Neural cell (in vitro differentiated cells): Measurements from ENCODE around the gene MBD6. TPM values are rescaled to one million over a fixed set of nuclear protein-coding genes. Genes with fewer than 3 reads are reported as not detected.
"Not testable (repeated sequence)": the region's sequence is repeated elsewhere in the genome, so short reads cannot be mapped to it uniquely, and the experiment has no call there.

ENCODE experiments used
- H2AFZ ChIP-seq: fragments of 200-600, 300-800 bp; sonication (generic), shearing (Covaris generic); 2 replicates; pipeline ENCODE4 v1.6.0; 2014; ENCODE audit warnings: low read depth, mild to moderate bottlenecking, antibody characterized with exemption, low read length, moderate library complexity
- H3F3A ChIP-seq: fragments of 200-600 bp; shearing (Covaris generic); 2 replicates; pipeline ENCODE4 v1.6.1; 2016; ENCODE audit warnings: mild to moderate bottlenecking, moderate library complexity, mixed read lengths, antibody characterized with exemption, low read length; ENCODE audit not compliant: insufficient read depth, poor library complexity, severe bottlenecking
- H3K27ac ChIP-seq: fragments of 200-600, 300-800 bp; sonication (generic), shearing (Covaris generic); 2 replicates; pipeline ENCODE4 v1.5.1; 2014; ENCODE audit warnings: mild to moderate bottlenecking, low read length, moderate library complexity
- H3K27me3 ChIP-seq: fragments of 300-800, 200-600 bp; sonication (generic), shearing (Covaris generic); 2 replicates; pipeline ENCODE4 v1.6.0; 2014; ENCODE audit warnings: mild to moderate bottlenecking, low read depth, low read length, moderate library complexity; ENCODE audit not compliant: insufficient read depth
- H3K36me3 ChIP-seq: fragments of 300-800, 200-600 bp; sonication (generic), shearing (Covaris generic); 2 replicates; pipeline ENCODE4 v1.5.1; 2014; ENCODE audit warnings: mild to moderate bottlenecking, antibody characterized with exemption, low read length, moderate library complexity; ENCODE audit not compliant: insufficient read depth
- H3K4me2 ChIP-seq: fragments of 300-800, 200-600 bp; sonication (generic), shearing (Covaris generic); 2 replicates; pipeline ENCODE4 v1.6.0; 2014; ENCODE audit warnings: mild to moderate bottlenecking, low read length
- H3K4me3 ChIP-seq: fragments of 300-800, 200-600 bp; sonication (generic), shearing (Covaris generic); 2 replicates; pipeline ENCODE4 v1.5.1; 2014; ENCODE audit warnings: mild to moderate bottlenecking, low read length, moderate library complexity
- H3K79me2 ChIP-seq: fragments of 200-600 bp; shearing (Covaris generic); replicated peaks from 2 replicates; pipeline ENCODE4 v1.6.0; 2014; ENCODE audit warnings: mild to moderate bottlenecking, low read length, moderate library complexity; ENCODE audit not compliant: insufficient read depth
- H3K9ac ChIP-seq: fragments of 300-800, 200-600 bp; sonication (generic), shearing (Covaris generic); 2 replicates; pipeline ENCODE4 v1.6.1; 2016; ENCODE audit warnings: mild to moderate bottlenecking, low read length, mixed read lengths
- H3K9me2 ChIP-seq: fragments of 200-600 bp; shearing (Covaris generic); 2 replicates; pipeline ENCODE4 v1.6.1; 2016; ENCODE audit warnings: mild to moderate bottlenecking, low read length, mixed read lengths; ENCODE audit not compliant: insufficient read depth
- H3K9me3 ChIP-seq: fragments of 200-600, 300-800 bp; sonication (generic), shearing (Covaris generic); 2 replicates; pipeline ENCODE4 v1.6.1; 2016; ENCODE audit warnings: mild to moderate bottlenecking, mixed run types, low read length, moderate library complexity, mixed read lengths
- H4K20me1 ChIP-seq: fragments of 200-600 bp; shearing (Covaris generic); 2 replicates; pipeline ENCODE4 v1.6.1; 2016; ENCODE audit warnings: mild to moderate bottlenecking, mixed run types; ENCODE audit not compliant: insufficient read depth
- EP300 ChIP-seq: fragments of 450-650 bp; conservative IDR thresholded peaks from 2 replicates; pipeline ENCODE4 v1.6.1; 2014; ENCODE audit warnings: antibody characterized with exemption, mild to moderate bottlenecking, moderate library complexity; ENCODE audit not compliant: poor library complexity, severe bottlenecking
- EZH2 ChIP-seq: fragments of 200-600, 300-800 bp; shearing (Covaris generic), sonication (generic); IDR thresholded peaks from 2 replicates; pipeline ENCODE4 v1.6.1; 2014; ENCODE audit warnings: antibody characterized with exemption, low read length, borderline replicate concordance, mild to moderate bottlenecking; ENCODE audit not compliant: insufficient read depth, poor library complexity, severe bottlenecking
- MXI1 ChIP-seq: fragments of 450-650 bp; conservative IDR thresholded peaks from 2 replicates; pipeline ENCODE4 v1.6.1; 2014; ENCODE audit warnings: antibody characterized with exemption, mild to moderate bottlenecking; ENCODE audit not compliant: poor library complexity, severe bottlenecking
- POLR2AphosphoS5 ChIP-seq: IDR thresholded peaks from 2 replicates; pipeline ENCODE4 v1.6.1; 2012
- RAD21 ChIP-seq: fragments of 450-650 bp; conservative IDR thresholded peaks from 2 replicates; pipeline ENCODE4 v1.6.1; 2014; ENCODE audit warnings: antibody characterized with exemption, mild to moderate bottlenecking, moderate library complexity
- SMC3 ChIP-seq: fragments of 450-650 bp; conservative IDR thresholded peaks from 2 replicates; pipeline ENCODE4 v1.6.1; 2014; ENCODE audit warnings: antibody characterized with exemption, mild to moderate bottlenecking, moderate library complexity; ENCODE audit not compliant: poor library complexity
- TAF1 ChIP-seq: IDR thresholded peaks from 2 replicates; pipeline ENCODE4 v1.6.1; 2012; ENCODE audit warnings: low read depth
- polyA plus RNA-seq: library from polyadenylated mRNA; depleted of rRNA; stranded (reverse); fragments of >200 nt; gene quantifications from 2 replicates; pipeline ENCODE4 v1.2.3, GENCODE V29; 2014
- TF ChIP-seq, protein P1 (sequence below): fragments of 450-650 bp; IDR thresholded peaks from 2 replicates; pipeline ENCODE4 v1.5.1; 2014; ENCODE audit warnings: antibody characterized with exemption, mild to moderate bottlenecking, moderate library complexity; ENCODE audit not compliant: poor library complexity, severe bottlenecking
- TF ChIP-seq, protein P2 (sequence below): IDR thresholded peaks from 2 replicates; pipeline ENCODE4 v1.6.1; 2012; ENCODE audit warnings: borderline replicate concordance

Gene MBD6
- polyA plus RNA-seq, 1 donor from 2014 or later = 2.1 TPM

GRCh38 chr12:57500213-57500612 is 22.4 kb upstream of the MBD6 start:
- Histone ChIP-seq H2AFZ (no peak overlapping the region), H3K9me2 (no peaks in the 10 kb centered on the region), H3K4me2 (no peak overlapping the region), H3K27me3 (no peaks in the 10 kb centered on the region), H3K9me3 (no peaks in the 10 kb centered on the region), H3F3A (no peaks in the 10 kb centered on the region), H3K36me3 (peaks cover 15% of the 10 kb centered on the region), H3K4me3 (no peak overlapping the region), H3K9ac (no peak overlapping the region), H4K20me1 (no peaks in the 10 kb centered on the region), H3K27ac (no peak overlapping the region), H3K79me2 (no peaks in the 10 kb centered on the region)
- TF ChIP-seq EZH2 (no peak), MXI1 (no peak), TAF1 (no peak), RAD21 (no peak), POLR2AphosphoS5 (no peak), SMC3 (no peak), EP300 (no peak)
- TF ChIP-seq, protein P1, sequence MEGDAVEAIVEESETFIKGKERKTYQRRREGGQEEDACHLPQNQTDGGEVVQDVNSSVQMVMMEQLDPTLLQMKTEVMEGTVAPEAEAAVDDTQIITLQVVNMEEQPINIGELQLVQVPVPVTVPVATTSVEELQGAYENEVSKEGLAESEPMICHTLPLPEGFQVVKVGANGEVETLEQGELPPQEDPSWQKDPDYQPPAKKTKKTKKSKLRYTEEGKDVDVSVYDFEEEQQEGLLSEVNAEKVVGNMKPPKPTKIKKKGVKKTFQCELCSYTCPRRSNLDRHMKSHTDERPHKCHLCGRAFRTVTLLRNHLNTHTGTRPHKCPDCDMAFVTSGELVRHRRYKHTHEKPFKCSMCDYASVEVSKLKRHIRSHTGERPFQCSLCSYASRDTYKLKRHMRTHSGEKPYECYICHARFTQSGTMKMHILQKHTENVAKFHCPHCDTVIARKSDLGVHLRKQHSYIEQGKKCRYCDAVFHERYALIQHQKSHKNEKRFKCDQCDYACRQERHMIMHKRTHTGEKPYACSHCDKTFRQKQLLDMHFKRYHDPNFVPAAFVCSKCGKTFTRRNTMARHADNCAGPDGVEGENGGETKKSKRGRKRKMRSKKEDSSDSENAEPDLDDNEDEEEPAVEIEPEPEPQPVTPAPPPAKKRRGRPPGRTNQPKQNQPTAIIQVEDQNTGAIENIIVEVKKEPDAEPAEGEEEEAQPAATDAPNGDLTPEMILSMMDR = no peak
- TF ChIP-seq, protein P2, sequence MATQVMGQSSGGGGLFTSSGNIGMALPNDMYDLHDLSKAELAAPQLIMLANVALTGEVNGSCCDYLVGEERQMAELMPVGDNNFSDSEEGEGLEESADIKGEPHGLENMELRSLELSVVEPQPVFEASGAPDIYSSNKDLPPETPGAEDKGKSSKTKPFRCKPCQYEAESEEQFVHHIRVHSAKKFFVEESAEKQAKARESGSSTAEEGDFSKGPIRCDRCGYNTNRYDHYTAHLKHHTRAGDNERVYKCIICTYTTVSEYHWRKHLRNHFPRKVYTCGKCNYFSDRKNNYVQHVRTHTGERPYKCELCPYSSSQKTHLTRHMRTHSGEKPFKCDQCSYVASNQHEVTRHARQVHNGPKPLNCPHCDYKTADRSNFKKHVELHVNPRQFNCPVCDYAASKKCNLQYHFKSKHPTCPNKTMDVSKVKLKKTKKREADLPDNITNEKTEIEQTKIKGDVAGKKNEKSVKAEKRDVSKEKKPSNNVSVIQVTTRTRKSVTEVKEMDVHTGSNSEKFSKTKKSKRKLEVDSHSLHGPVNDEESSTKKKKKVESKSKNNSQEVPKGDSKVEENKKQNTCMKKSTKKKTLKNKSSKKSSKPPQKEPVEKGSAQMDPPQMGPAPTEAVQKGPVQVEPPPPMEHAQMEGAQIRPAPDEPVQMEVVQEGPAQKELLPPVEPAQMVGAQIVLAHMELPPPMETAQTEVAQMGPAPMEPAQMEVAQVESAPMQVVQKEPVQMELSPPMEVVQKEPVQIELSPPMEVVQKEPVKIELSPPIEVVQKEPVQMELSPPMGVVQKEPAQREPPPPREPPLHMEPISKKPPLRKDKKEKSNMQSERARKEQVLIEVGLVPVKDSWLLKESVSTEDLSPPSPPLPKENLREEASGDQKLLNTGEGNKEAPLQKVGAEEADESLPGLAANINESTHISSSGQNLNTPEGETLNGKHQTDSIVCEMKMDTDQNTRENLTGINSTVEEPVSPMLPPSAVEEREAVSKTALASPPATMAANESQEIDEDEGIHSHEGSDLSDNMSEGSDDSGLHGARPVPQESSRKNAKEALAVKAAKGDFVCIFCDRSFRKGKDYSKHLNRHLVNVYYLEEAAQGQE = no peak

GRCh38 chr12:57502311-57502969 is 20.2 kb upstream of the MBD6 start:
- H3K9me2 ChIP-seq, H3K9ac ChIP-seq, H3K4me2 ChIP-seq, H3K4me3 ChIP-seq, H2AFZ ChIP-seq, H3K27ac ChIP-seq, H3K27me3 ChIP-seq, H3F3A ChIP-seq, H3K79me2 ChIP-seq, H4K20me1 ChIP-seq, H3K9me3 ChIP-seq: not testable (repeated sequence)
- peaks cover 15% of the 10 kb centered on the region for H3K36me3 ChIP-seq

- not testable (repeated sequence) for H3K9ac ChIP-seq, H3K4me2 ChIP-seq, H3K36me3 ChIP-seq
These were observed 16.1 kb upstream of the MBD6 start for GRCh38 chr12:57506541-57506940.

DNA sequence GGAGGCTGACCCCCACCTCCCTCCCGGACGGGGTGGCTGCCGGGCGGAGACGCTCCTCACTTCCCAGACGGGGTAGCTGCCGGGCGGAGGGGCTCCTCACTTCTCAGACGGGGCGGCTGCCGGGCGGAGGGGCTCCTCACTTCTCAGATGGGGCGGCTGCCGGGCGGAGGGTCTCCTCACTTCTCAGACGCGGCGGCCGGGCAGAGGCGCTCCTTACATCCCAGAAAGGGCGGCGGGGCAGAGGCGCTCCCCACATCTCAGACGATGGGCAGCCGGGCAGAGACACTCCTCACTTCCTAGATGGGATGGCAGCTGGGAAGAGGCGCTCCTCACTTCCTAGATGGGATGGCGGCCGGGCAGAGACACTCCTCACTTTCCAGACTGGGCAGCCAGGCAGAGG is 14.8 kb upstream of the MBD6 start:
- H3K9me2 ChIP-seq, H3K79me2 ChIP-seq, H3K27me3 ChIP-seq, H3K4me3 ChIP-seq, H4K20me1 ChIP-seq, H3K4me2 ChIP-seq, H2AFZ ChIP-seq, H3K9me3 ChIP-seq, H3K9ac ChIP-seq, H3F3A ChIP-seq, H3K27ac ChIP-seq: not testable (repeated sequence)
- peaks cover 13% of the 10 kb centered on the region for H3K36me3 ChIP-seq

More at GRCh38 chr12:57506541-57506940, 16.1 kb upstream of the MBD6 start:
- not testable (repeated sequence) for H3K4me3 ChIP-seq, H3K9me3 ChIP-seq, H2AFZ ChIP-seq, H3K27me3 ChIP-seq, H3K79me2 ChIP-seq, H3K9me2 ChIP-seq, H4K20me1 ChIP-seq, H3F3A ChIP-seq, H3K27ac ChIP-seq
